Peyer's patch (tissue), 4 donors: Measurements from ENCODE around the gene SSUH2.

Source experiments
- POLR2A ChIP-seq, 2 donors: fragments of 450-650 bp; IDR thresholded peaks; one replicate each; pipeline ENCODE4 v1.5.1; 2017; ENCODE audit warnings: antibody characterized with exemption in 2 of 2, mild to moderate bottlenecking in 2 of 2, moderate library complexity in 2 of 2
- TF ChIP-seq, protein P1 (sequence below), 6 experiments: fragments of 450-650 bp in 4 of 6; fragments of 200-600 bp in 2 of 6; sonication (generic) in 1 of 6; IDR thresholded peaks; one replicate each; pipeline ENCODE4 v1.5.1; 2017 to 2019; ENCODE audit warnings: antibody characterized with exemption in 6 of 6, mild to moderate bottlenecking in 3 of 6, moderate library complexity in 1 of 6

GRCh38 chr3:8608791-8609467 is 35.7 kb downstream of the SSUH2 start:
- TF ChIP-seq, protein P1, sequence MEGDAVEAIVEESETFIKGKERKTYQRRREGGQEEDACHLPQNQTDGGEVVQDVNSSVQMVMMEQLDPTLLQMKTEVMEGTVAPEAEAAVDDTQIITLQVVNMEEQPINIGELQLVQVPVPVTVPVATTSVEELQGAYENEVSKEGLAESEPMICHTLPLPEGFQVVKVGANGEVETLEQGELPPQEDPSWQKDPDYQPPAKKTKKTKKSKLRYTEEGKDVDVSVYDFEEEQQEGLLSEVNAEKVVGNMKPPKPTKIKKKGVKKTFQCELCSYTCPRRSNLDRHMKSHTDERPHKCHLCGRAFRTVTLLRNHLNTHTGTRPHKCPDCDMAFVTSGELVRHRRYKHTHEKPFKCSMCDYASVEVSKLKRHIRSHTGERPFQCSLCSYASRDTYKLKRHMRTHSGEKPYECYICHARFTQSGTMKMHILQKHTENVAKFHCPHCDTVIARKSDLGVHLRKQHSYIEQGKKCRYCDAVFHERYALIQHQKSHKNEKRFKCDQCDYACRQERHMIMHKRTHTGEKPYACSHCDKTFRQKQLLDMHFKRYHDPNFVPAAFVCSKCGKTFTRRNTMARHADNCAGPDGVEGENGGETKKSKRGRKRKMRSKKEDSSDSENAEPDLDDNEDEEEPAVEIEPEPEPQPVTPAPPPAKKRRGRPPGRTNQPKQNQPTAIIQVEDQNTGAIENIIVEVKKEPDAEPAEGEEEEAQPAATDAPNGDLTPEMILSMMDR (IDR thresholded peaks at IDR 0.05) = no peak
- TF ChIP-seq POLR2A (IDR thresholded peaks at IDR 0.05) = no peak
